ENCODE results near the gene GSTM2.
A peak's percentile ranks its signal among the peaks of the same experiment; 100 is the strongest.

GSTM2 gene

DNA sequence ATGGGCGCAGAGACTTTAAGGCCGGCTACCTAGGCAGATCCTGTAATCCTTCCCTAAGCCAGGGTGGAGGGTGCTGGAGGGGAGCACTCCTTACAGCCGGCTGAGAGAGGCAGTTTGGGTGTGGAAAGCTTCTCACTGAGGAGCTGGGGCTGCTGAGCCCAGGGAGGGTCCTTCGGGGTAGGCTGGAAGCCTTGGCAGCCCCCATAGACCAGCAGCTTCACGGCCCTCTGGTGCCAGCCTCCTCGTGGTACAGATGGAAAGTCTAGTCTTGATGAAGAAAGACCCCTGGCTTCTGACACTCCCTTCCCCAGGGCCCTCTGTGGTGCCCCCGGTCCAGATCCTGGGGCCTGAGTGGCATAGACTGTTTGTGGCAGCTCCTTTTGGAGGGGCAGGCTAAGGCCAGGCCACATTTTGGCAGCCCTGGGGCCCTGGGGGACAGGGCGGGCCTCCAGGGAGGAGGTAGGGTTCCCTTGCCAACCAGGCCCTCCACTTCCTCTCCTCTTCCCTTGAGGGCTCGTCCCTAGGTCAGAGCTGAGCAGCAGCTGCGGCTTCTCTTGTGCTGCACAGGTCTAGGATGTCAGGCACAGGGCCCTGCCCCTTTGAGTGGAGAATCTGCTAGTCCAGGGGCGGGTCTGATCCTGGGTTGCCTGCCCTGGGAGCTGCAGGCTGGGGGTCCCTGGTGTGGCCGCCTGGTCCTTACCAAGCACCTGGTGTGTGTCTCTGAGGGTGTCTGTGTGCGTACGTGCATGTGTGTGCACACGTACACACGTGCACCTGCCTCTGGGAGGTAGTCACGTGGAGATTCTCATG is 43.5 kb upstream of the GSTM2 start:
- Histone ChIP-seq H3K4me3 (ENCODE audit: low read length, poor library complexity, severe bottlenecking) (peak overlapping the region; percentile 93), H3F3A (ENCODE audit: low read depth) (no peaks in the 10 kb centered on the region), H3K9me2 (replicated peaks; ENCODE audit: low read depth, low read length) (no peaks in the 10 kb centered on the region), H2AFZ (ENCODE audit: low read length) (peak overlapping the region; percentile 62; the same call in 1 of the 2 replicates), H3K79me2 (ENCODE audit: insufficient read depth, low read length) (peaks cover 67% of the 10 kb centered on the region), H3K27me3 (ENCODE audit: insufficient read depth, low read length, poor library complexity, severe bottlenecking) (no peaks in the 10 kb centered on the region), H3K4me2 (ENCODE audit: low read depth, low read length, poor library complexity, severe bottlenecking) (peak overlapping the region; percentile 90), H3K9ac (ENCODE audit: low read depth, low read length, poor library complexity, severe bottlenecking) (peak overlapping the region; percentile 80), H3K36me3 (ENCODE audit: insufficient read depth, low read length) (peaks cover 35% of the 10 kb centered on the region; the same call in 1 of the 2 replicates), H4K20me1 (ENCODE audit: insufficient read depth, low read length, poor library complexity, severe bottlenecking) (peaks cover 33% of the 10 kb centered on the region), H3K9me3 (ENCODE audit: insufficient read depth, low read depth, low read length) (no peaks in the 10 kb centered on the region), H3K4me1 (ENCODE audit: insufficient read depth, low read length, poor library complexity, severe bottlenecking) (peaks cover 41% of the 10 kb centered on the region)
- TF ChIP-seq EZH2phosphoT487 (IDR thresholded peaks at IDR 0.05; ENCODE audit: borderline replicate concordance), result no peak
- TF ChIP-seq, protein P1, sequence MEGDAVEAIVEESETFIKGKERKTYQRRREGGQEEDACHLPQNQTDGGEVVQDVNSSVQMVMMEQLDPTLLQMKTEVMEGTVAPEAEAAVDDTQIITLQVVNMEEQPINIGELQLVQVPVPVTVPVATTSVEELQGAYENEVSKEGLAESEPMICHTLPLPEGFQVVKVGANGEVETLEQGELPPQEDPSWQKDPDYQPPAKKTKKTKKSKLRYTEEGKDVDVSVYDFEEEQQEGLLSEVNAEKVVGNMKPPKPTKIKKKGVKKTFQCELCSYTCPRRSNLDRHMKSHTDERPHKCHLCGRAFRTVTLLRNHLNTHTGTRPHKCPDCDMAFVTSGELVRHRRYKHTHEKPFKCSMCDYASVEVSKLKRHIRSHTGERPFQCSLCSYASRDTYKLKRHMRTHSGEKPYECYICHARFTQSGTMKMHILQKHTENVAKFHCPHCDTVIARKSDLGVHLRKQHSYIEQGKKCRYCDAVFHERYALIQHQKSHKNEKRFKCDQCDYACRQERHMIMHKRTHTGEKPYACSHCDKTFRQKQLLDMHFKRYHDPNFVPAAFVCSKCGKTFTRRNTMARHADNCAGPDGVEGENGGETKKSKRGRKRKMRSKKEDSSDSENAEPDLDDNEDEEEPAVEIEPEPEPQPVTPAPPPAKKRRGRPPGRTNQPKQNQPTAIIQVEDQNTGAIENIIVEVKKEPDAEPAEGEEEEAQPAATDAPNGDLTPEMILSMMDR (conservative IDR thresholded peaks at IDR 0.05; ENCODE audit: low read length), result no peak

DNA sequence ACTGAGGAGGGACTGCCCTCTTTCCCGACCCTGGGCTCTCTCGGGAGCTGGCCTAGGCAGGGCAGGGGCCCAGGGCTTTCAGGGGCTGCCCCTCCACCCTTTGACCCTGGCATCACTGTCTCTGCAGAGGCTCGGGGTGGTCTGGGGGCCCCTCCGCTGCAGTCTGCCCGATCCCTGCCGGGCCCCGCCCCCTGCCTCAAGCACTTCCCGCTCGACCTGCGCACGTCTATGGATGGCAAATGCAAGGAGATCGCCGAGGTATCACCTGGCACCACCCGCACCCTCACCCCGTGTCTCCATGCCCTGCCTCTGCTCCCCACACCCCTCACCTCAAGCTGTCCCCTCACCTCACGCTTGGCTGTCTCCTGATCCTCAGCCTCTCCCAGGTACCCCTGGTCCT is 42.7 kb upstream of the GSTM2 start:
- no peak overlapping the region for H2AFZ ChIP-seq (ENCODE audit: low read length)
- peak overlapping the region; percentile 80 for H3K9ac ChIP-seq (ENCODE audit: low read depth, low read length, poor library complexity, severe bottlenecking)
- H3F3A ChIP-seq (ENCODE audit: low read depth), result no peaks in the 10 kb centered on the region
- peak overlapping the region; percentile 93 for H3K4me3 ChIP-seq (ENCODE audit: low read length, poor library complexity, severe bottlenecking)
- H3K9me2 ChIP-seq (replicated peaks; ENCODE audit: low read depth, low read length), result no peaks in the 10 kb centered on the region
- H3K79me2 ChIP-seq (ENCODE audit: insufficient read depth, low read length), result peaks cover 62% of the 10 kb centered on the region
- no peaks in the 10 kb centered on the region for H3K9me3 ChIP-seq (ENCODE audit: insufficient read depth, low read depth, low read length)
- peaks cover 33% of the 10 kb centered on the region for H4K20me1 ChIP-seq (ENCODE audit: insufficient read depth, low read length, poor library complexity, severe bottlenecking)
- H3K4me2 ChIP-seq (ENCODE audit: low read depth, low read length, poor library complexity, severe bottlenecking), result peak overlapping the region; percentile 90
- H3K4me1 ChIP-seq (ENCODE audit: insufficient read depth, low read length, poor library complexity, severe bottlenecking), result peaks cover 39% of the 10 kb centered on the region
- TF ChIP-seq, protein P1 (conservative IDR thresholded peaks at IDR 0.05; ENCODE audit: low read length), result no peak
- no peak for TF ChIP-seq EZH2phosphoT487 (IDR thresholded peaks at IDR 0.05; ENCODE audit: borderline replicate concordance)
- peaks cover 43% of the 10 kb centered on the region; the same call in 1 of the 2 replicates for H3K36me3 ChIP-seq (ENCODE audit: insufficient read depth, low read length)
- H3K27me3 ChIP-seq (ENCODE audit: insufficient read depth, low read length, poor library complexity, severe bottlenecking), result no peaks in the 10 kb centered on the region

DNA sequence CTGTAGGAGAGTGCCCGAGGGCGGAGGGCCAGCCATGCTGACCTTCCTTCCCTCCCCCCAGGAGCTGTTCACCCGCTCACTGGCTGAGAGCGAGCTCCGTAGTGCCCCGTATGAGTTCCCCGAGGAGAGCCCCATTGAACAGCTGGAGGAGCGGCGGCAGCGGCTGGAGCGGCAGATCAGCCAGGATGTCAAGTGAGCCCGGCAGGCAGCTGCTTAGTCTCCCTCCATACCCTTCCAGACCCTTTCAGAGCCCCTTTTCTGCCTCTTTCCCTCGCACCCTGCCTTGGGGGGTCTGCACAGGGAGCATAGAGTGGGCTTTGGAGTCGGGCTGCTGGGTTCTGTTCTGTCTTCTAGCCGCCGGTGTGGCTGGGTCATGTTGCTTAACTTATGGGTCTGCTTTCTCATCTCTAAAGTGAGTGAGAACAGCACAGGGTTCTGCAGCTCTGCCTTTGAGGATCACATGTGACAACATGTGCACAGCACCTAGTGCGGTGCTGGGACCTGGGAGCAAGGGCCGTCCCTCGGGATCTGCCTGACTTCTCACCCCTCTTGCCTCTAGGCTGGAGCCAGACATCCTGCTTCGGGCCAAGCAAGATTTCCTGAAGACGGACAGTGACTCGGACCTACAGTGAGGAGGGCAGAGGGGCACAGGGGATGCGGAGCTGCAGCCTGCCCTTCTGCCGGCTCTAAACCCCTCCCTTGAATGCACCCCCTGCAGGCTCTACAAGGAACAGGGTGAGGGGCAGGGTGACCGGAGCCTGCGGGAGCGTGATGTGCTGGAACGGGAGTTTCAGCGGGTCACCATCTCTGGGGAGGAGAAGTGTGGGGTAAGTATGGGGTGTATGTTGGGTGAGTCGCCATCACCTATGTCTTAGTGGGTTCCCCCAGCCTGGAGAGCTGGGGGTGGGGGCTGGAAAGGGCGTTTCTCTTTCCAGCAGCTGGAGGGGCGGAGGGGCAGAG is 42.0 kb upstream of the GSTM2 start:
- Histone ChIP-seq H3K36me3 (ENCODE audit: insufficient read depth, low read length) (peaks cover 46% of the 10 kb centered on the region; the same call in 1 of the 2 replicates), H3K9ac (ENCODE audit: low read depth, low read length, poor library complexity, severe bottlenecking) (no peak overlapping the region), H3K4me2 (ENCODE audit: low read depth, low read length, poor library complexity, severe bottlenecking) (peak overlapping the region; percentile 90), H3K9me3 (ENCODE audit: insufficient read depth, low read depth, low read length) (no peaks in the 10 kb centered on the region), H3F3A (ENCODE audit: low read depth) (no peaks in the 10 kb centered on the region), H3K4me3 (ENCODE audit: low read length, poor library complexity, severe bottlenecking) (no peak overlapping the region), H3K79me2 (ENCODE audit: insufficient read depth, low read length) (peaks cover 56% of the 10 kb centered on the region), H3K9me2 (replicated peaks; ENCODE audit: low read depth, low read length) (no peaks in the 10 kb centered on the region), H4K20me1 (ENCODE audit: insufficient read depth, low read length, poor library complexity, severe bottlenecking) (peaks cover 33% of the 10 kb centered on the region), H2AFZ (ENCODE audit: low read length) (no peak overlapping the region), H3K27me3 (ENCODE audit: insufficient read depth, low read length, poor library complexity, severe bottlenecking) (no peaks in the 10 kb centered on the region), H3K4me1 (ENCODE audit: insufficient read depth, low read length, poor library complexity, severe bottlenecking) (peaks cover 36% of the 10 kb centered on the region)
- TF ChIP-seq, protein P1 (conservative IDR thresholded peaks at IDR 0.05; ENCODE audit: low read length), result no peak
- no peak for TF ChIP-seq EZH2phosphoT487 (IDR thresholded peaks at IDR 0.05; ENCODE audit: borderline replicate concordance)

Data from Loucy (cell line).